H9 (cell line): ENCODE data around the gene GABBR2. TPM values are rescaled to one million over a fixed set of nuclear protein-coding genes. Genes with fewer than 3 reads are reported as not detected.

ENCODE experiments used
- DNase-seq: peaks from one replicate; pipeline ENCODE4 v3.0.0-alpha.2; 2017
- H2AFZ ChIP-seq: one replicate; pipeline ENCODE4 v1.6.1; 2013; ENCODE audit warnings: mild to moderate bottlenecking, low read length, control low read depth, moderate library complexity
- H2AK5ac ChIP-seq: 2 replicates; pipeline ENCODE4 v1.6.1; 2013; ENCODE audit warnings: low read length, control low read depth, mixed read lengths; ENCODE audit not compliant: insufficient read length
- H2BK120ac ChIP-seq: one replicate; pipeline ENCODE4 v1.6.1; 2013; ENCODE audit warnings: low read depth, mild to moderate bottlenecking, low read length, control low read depth, inconsistent platforms; ENCODE audit not compliant: poor library complexity, severe bottlenecking
- H2BK12ac ChIP-seq: 2 replicates; pipeline ENCODE4 v1.6.1; 2013; ENCODE audit warnings: low read length, control low read depth, mixed read lengths, low read depth; ENCODE audit not compliant: insufficient read length
- H2BK15ac ChIP-seq: 2 replicates; pipeline ENCODE4 v1.6.1; 2013; ENCODE audit warnings: low read depth, low read length, control low read depth
- H2BK20ac ChIP-seq: one replicate; pipeline ENCODE4 v1.6.1; 2013; ENCODE audit warnings: low read depth, mild to moderate bottlenecking, low read length, control low read depth, inconsistent platforms; ENCODE audit not compliant: poor library complexity, severe bottlenecking
- H2BK5ac ChIP-seq: 2 replicates; pipeline ENCODE4 v1.6.1; 2013; ENCODE audit warnings: low read length, control low read depth, mixed read lengths; ENCODE audit not compliant: insufficient read length
- H3K14ac ChIP-seq: 2 replicates; pipeline ENCODE4 v1.6.1; 2013; ENCODE audit warnings: low read length, control low read depth; ENCODE audit not compliant: insufficient read depth
- H3K18ac ChIP-seq: 2 replicates; pipeline ENCODE4 v1.6.1; 2013; ENCODE audit warnings: low read depth, mild to moderate bottlenecking, mixed read lengths, low read length, control low read depth; ENCODE audit not compliant: insufficient read length
- H3K23ac ChIP-seq: 2 replicates; pipeline ENCODE4 v1.6.1; 2013; ENCODE audit warnings: low read length, control low read depth, mixed read lengths, low read depth; ENCODE audit not compliant: insufficient read length
- H3K23me2 ChIP-seq: 2 replicates; pipeline ENCODE4 v1.6.1; 2013; ENCODE audit warnings: low read depth, mild to moderate bottlenecking, mixed read lengths, low read length, control low read depth; ENCODE audit not compliant: insufficient read length, poor library complexity, severe bottlenecking
- H3K27ac ChIP-seq: 2 replicates; pipeline ENCODE4 v1.5.1; 2013; ENCODE audit warnings: low read length, control low read depth, mixed read lengths, low read depth; ENCODE audit not compliant: insufficient read length
- H3K27me3 ChIP-seq: 2 replicates; pipeline ENCODE4 v1.6.1; 2013; ENCODE audit warnings: low read length, control low read depth, inconsistent platforms; ENCODE audit not compliant: insufficient read depth
- H3K4ac ChIP-seq: 2 replicates; pipeline ENCODE4 v1.6.1; 2013; ENCODE audit warnings: low read depth, mild to moderate bottlenecking, control low read depth, inconsistent platforms, low read length, moderate library complexity
- H3K4me1 ChIP-seq: 2 replicates; pipeline ENCODE4 v1.6.1; 2013; ENCODE audit warnings: low read length, control low read depth, inconsistent platforms; ENCODE audit not compliant: insufficient read depth
- H3K4me2 ChIP-seq: 2 replicates; pipeline ENCODE4 v1.6.1; 2013; ENCODE audit warnings: low read length, control low read depth, mixed read lengths; ENCODE audit not compliant: insufficient read length, insufficient read depth
- H3K56ac ChIP-seq: 2 replicates; pipeline ENCODE4 v1.6.1; 2013; ENCODE audit warnings: low read depth, mild to moderate bottlenecking, mixed read lengths, low read length, control low read depth; ENCODE audit not compliant: insufficient read length
- H3K79me1 ChIP-seq: 2 replicates; pipeline ENCODE4 v1.6.1; 2013; ENCODE audit warnings: low read depth, mild to moderate bottlenecking, moderate library complexity, low read length, control low read depth, inconsistent platforms; ENCODE audit not compliant: insufficient read depth, poor library complexity, severe bottlenecking
- H3K79me2 ChIP-seq: 2 replicates; pipeline ENCODE4 v1.6.1; 2013; ENCODE audit warnings: low read length, control low read depth, inconsistent platforms; ENCODE audit not compliant: insufficient read depth
- H3K9ac ChIP-seq: 2 replicates; pipeline ENCODE4 v1.6.1; 2013; ENCODE audit warnings: low read length, control low read depth, mixed read lengths; ENCODE audit not compliant: insufficient read length; ENCODE audit errors: extremely low read depth
- H3K9me3 ChIP-seq: one replicate; pipeline ENCODE4 v1.6.1; 2013; ENCODE audit warnings: low read depth, low read length, inconsistent platforms; ENCODE audit not compliant: control insufficient read depth
- H3T11ph ChIP-seq: one replicate; pipeline ENCODE4 v1.6.1; 2013; ENCODE audit warnings: mild to moderate bottlenecking, low read length, control low read depth, inconsistent platforms
- H4K20me1 ChIP-seq: one replicate; pipeline ENCODE4 v1.6.1; 2013; ENCODE audit not compliant: control insufficient read depth, insufficient read length, insufficient read depth
- H4K5ac ChIP-seq: 2 replicates; pipeline ENCODE4 v1.6.1; 2013; ENCODE audit warnings: low read depth, mild to moderate bottlenecking, mixed read lengths, low read length, control low read depth; ENCODE audit not compliant: insufficient read length
- H4K8ac ChIP-seq: replicated peaks from 2 replicates; pipeline ENCODE4 v1.6.1; 2013; ENCODE audit warnings: low read length, control low read depth, mixed read lengths, low read depth; ENCODE audit not compliant: insufficient read length
- H4K91ac ChIP-seq: 2 replicates; pipeline ENCODE4 v1.6.1; 2013; ENCODE audit warnings: low read depth, mild to moderate bottlenecking, moderate library complexity, mixed read lengths, low read length, control low read depth; ENCODE audit not compliant: insufficient read length
- H3K27ac Mint-ChIP-seq, 3 experiments: 2 replicates in 2 of 3; 3 replicates in 1 of 3; pipeline ENCODE4 v1.8.0; 2020 to 2021; ENCODE audit warnings: mixed read lengths in 3 of 3, mild to moderate bottlenecking in 1 of 3, moderate library complexity in 1 of 3
- H3K27me3 Mint-ChIP-seq: 2 replicates; pipeline ENCODE4 v1.8.0; 2021; ENCODE audit warnings: low read depth, mild to moderate bottlenecking, moderate library complexity, mixed read lengths
- H3K36me3 Mint-ChIP-seq, 3 experiments: 2 replicates in 2 of 3; 3 replicates in 1 of 3; pipeline ENCODE4 v1.8.0; 2020 to 2021; ENCODE audit warnings: low read depth in 3 of 3, mixed read lengths in 3 of 3; ENCODE audit not compliant: insufficient read depth in 1 of 3
- H3K4me1 Mint-ChIP-seq, 2 experiments: 2 replicates each; pipeline ENCODE4 v1.8.0; 2020; ENCODE audit warnings: mixed read lengths in 2 of 2
- H3K4me3 Mint-ChIP-seq, 2 experiments: 2 replicates in 1 of 2; 3 replicates in 1 of 2; pipeline ENCODE4 v1.8.0; 2020 to 2021; ENCODE audit warnings: mild to moderate bottlenecking in 2 of 2, mixed read lengths in 2 of 2, moderate library complexity in 1 of 2
- H3K9me3 Mint-ChIP-seq, 2 experiments: 2 replicates in 1 of 2; 3 replicates in 1 of 2; pipeline ENCODE4 v1.8.0; 2020; ENCODE audit warnings: mild to moderate bottlenecking in 2 of 2, mixed read lengths in 2 of 2, moderate library complexity in 1 of 2
- WGBS: extraction: QIAGEN DNeasy Blood & Tissue Kit; methylation state at CpG from one replicate; pipeline ENCODE4 v1.1.7; 2013; ENCODE audit warnings: missing lambda C conversion rate, low lambda C conversion rate, mixed read lengths; ENCODE audit not compliant: insufficient read length; ENCODE audit errors: extremely low coverage; 5-methylcytosine and 5-hydroxymethylcytosine counted together
- total RNA-seq: library from RNA; stranded (reverse); gene quantifications from 2 replicates; pipeline ENCODE4 v1.2.1, GENCODE V29; 2021
- TF ChIP-seq, protein P1 (sequence below): fragments of 200-600 bp; sonication (generic); conservative IDR thresholded peaks from 3 replicates; pipeline ENCODE4 v1.8.0; 2021; ENCODE audit warnings: antibody characterized with exemption, mild to moderate bottlenecking

GABBR2 gene
- total RNA-seq, 1 experiment from 2014 or later, result 0.66 TPM

DNA sequence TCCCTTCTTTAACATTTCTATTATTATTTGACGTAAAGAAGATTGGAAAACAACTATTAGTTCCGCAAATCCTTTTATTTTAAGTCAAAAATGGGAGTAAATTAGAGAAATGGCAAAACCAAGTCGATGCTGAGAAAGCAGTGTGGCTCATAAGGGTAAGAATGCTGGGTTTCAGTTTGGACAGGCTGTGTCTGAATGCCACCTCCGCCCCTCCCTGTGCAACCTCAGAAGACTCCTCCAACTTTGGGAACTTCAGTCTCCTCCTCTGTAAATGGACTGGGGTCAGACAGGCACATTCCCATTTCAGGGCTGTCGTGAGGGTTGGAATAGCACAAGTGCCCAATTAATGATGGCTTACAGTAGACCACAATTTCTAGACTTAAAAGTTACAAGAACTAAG lies 154.0 kb downstream of the GABBR2 start:
- no peak overlapping the region for H2AFZ ChIP-seq
- H3K79me1 ChIP-seq, result no peaks in the 10 kb centered on the region
- no peak overlapping the region for H2BK12ac ChIP-seq
- H3K27me3 Mint-ChIP-seq, result peaks cover 4% of the 10 kb centered on the region
- H3K27ac ChIP-seq, result no peak overlapping the region
- H2BK5ac ChIP-seq, result no peak overlapping the region
- no peaks in the 10 kb centered on the region for H3K27me3 ChIP-seq
- H2BK15ac ChIP-seq, result no peak overlapping the region
- DNase-seq, result no peak
- no peak overlapping the region for H2BK20ac ChIP-seq
- H3K27ac Mint-ChIP-seq, result no peak overlapping the region
- H3T11ph ChIP-seq, result no peak overlapping the region
- H4K5ac ChIP-seq, result no peak overlapping the region
- no peak overlapping the region for H3K9ac ChIP-seq
- no CpG with 5 or more reads among the region's 5 CpGs for WGBS
- H2AK5ac ChIP-seq, result no peak overlapping the region
- no peak overlapping the region for H2BK120ac ChIP-seq
- no peaks in the 10 kb centered on the region; the same call in 1 of the 2 replicates for H3K79me2 ChIP-seq
- H3K9me3 ChIP-seq, result no peaks in the 10 kb centered on the region
- H3K4me2 ChIP-seq, result no peak overlapping the region
- no peak overlapping the region for H3K56ac ChIP-seq
- H3K18ac ChIP-seq, result no peak overlapping the region
- no peak overlapping the region for H4K8ac ChIP-seq
- no peaks in the 10 kb centered on the region for H3K9me3 Mint-ChIP-seq
- no peaks in the 10 kb centered on the region for H3K4me1 ChIP-seq
- no peak overlapping the region for H3K4me3 Mint-ChIP-seq
- no peak overlapping the region for H4K91ac ChIP-seq
- H3K14ac ChIP-seq, result no peak overlapping the region
- H3K23me2 ChIP-seq, result no peaks in the 10 kb centered on the region
- H3K4ac ChIP-seq, result no peak overlapping the region
- H4K20me1 ChIP-seq, result no peaks in the 10 kb centered on the region
- peaks cover 5 to 6% of the 10 kb centered on the region in 2 experiments; a peak in 3 of 4 replicates for H3K4me1 Mint-ChIP-seq
- no peak overlapping the region for H3K23ac ChIP-seq
- no peaks in the 10 kb centered on the region for H3K36me3 Mint-ChIP-seq
- TF ChIP-seq, protein P1, sequence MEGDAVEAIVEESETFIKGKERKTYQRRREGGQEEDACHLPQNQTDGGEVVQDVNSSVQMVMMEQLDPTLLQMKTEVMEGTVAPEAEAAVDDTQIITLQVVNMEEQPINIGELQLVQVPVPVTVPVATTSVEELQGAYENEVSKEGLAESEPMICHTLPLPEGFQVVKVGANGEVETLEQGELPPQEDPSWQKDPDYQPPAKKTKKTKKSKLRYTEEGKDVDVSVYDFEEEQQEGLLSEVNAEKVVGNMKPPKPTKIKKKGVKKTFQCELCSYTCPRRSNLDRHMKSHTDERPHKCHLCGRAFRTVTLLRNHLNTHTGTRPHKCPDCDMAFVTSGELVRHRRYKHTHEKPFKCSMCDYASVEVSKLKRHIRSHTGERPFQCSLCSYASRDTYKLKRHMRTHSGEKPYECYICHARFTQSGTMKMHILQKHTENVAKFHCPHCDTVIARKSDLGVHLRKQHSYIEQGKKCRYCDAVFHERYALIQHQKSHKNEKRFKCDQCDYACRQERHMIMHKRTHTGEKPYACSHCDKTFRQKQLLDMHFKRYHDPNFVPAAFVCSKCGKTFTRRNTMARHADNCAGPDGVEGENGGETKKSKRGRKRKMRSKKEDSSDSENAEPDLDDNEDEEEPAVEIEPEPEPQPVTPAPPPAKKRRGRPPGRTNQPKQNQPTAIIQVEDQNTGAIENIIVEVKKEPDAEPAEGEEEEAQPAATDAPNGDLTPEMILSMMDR, result no peak
